Suprapubic skin (tissue), 4 donors: ENCODE results near the gene CACNA1H.

Source experiments
- EP300 ChIP-seq: sonication (generic); formaldehyde crosslinking; IDR thresholded peaks from one replicate; pipeline ENCODE4 v1.6.1; 2017; ENCODE audit warnings: antibody characterized with exemption
- POLR2A ChIP-seq, 2 donors: fragments of 450-650 bp; IDR thresholded peaks; one replicate each; pipeline ENCODE4 v1.6.1; 2017; ENCODE audit warnings: antibody characterized with exemption in 2 of 2, mild to moderate bottlenecking in 2 of 2, moderate library complexity in 2 of 2
- POLR2AphosphoS5 ChIP-seq, 3 donors: sonication (generic); formaldehyde crosslinking; IDR thresholded peaks; one replicate each; pipeline ENCODE4 v1.6.1; 2017; ENCODE audit warnings: antibody characterized with exemption in 3 of 3
- TF ChIP-seq, protein P1 (sequence below), 2 donors: fragments of 200-600 bp in 1 of 2; fragments of 450-650 bp in 1 of 2; sonication (generic) in 1 of 2; IDR thresholded peaks; one replicate each; pipeline ENCODE4 v1.5.1; 2016 to 2019; ENCODE audit warnings: antibody characterized with exemption in 2 of 2, mild to moderate bottlenecking in 1 of 2, moderate library complexity in 1 of 2

DNA sequence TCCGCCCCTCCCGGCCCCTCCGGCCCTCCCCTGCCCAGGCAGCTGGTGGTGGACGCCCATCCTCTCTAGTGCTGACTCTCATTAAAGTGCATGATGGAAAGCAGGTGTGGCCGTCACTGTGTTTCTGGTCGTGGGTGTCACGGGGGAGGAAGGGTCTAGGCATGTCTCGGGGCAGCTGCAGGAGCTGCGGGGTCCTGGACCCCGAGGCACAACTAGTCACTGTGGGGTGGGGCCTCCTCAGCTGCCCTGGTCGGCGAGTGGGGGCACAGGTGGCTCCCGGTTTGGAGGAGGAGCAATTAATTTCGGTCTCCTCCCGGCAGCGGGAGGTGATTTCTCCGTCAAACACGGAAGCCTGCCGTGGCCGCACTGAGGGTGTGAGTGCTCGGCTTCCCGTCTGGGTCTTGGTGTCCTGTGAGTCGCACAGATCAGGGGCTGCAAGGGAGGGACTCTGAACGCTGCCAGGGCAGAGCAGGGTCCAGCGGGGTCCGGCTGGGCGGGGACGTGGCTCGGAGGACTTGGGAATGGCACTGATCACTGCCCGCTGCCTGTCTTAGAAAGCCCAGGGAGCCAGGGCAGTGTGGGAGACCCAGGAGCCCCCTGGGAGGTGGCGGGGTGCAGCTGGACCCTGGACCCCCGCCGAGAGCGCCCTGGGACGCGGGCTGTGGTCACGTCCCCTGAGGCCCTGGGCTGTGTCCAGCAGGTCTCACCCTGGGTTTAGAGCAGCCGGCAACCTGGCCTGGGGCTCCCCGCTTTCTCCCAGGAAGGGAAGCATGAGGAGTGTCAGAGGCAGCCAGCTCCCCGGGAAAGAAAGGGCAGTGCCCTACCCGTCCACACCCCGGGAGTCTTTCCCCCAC is 106.2 kb downstream of the CACNA1H start:
- TF ChIP-seq, protein P1, sequence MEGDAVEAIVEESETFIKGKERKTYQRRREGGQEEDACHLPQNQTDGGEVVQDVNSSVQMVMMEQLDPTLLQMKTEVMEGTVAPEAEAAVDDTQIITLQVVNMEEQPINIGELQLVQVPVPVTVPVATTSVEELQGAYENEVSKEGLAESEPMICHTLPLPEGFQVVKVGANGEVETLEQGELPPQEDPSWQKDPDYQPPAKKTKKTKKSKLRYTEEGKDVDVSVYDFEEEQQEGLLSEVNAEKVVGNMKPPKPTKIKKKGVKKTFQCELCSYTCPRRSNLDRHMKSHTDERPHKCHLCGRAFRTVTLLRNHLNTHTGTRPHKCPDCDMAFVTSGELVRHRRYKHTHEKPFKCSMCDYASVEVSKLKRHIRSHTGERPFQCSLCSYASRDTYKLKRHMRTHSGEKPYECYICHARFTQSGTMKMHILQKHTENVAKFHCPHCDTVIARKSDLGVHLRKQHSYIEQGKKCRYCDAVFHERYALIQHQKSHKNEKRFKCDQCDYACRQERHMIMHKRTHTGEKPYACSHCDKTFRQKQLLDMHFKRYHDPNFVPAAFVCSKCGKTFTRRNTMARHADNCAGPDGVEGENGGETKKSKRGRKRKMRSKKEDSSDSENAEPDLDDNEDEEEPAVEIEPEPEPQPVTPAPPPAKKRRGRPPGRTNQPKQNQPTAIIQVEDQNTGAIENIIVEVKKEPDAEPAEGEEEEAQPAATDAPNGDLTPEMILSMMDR (IDR thresholded peaks at IDR 0.05) = no peak
- TF ChIP-seq POLR2AphosphoS5 (IDR thresholded peaks at IDR 0.05) (no peak), EP300 (no peak), POLR2A (IDR thresholded peaks at IDR 0.05) (no peak)
